Ovary (tissue), 9 donors: ENCODE measurements around the gene C2CD3. TPM values are rescaled to one million over a fixed set of nuclear protein-coding genes. Genes with fewer than 3 reads are reported as not detected.

Experiments used
- DNase-seq, 5 donors: peaks; one replicate each; pipeline ENCODE4 v3.0.0-alpha.2; 2019 to 2020
- H3K27ac ChIP-seq, 2 donors: fragments of 200-600 bp; one replicate each; pipeline versions ENCODE4 v1.5.1 to v1.8.0; 2019 to 2022
- H3K27me3 ChIP-seq: fragments of 200-600 bp; one replicate; pipeline ENCODE4 v1.8.0; 2022
- H3K36me3 ChIP-seq: fragments of 200-600 bp; sonication (generic); one replicate; pipeline ENCODE4 v1.5.1; 2019
- H3K4me1 ChIP-seq: one replicate; pipeline ENCODE4 v1.8.1; 2013; ENCODE audit warnings: mild to moderate bottlenecking, moderate library complexity; ENCODE audit not compliant: insufficient read depth
- H3K4me3 ChIP-seq: fragments of 200-600 bp; sonication (generic); one replicate; pipeline ENCODE4 v1.5.1; 2017
- H3K9me3 ChIP-seq, 2 donors: fragments of 200-600 bp in 1 of 2; sonication (generic) in 1 of 2; one replicate each; pipeline versions ENCODE4 v1.5.1 to v1.8.1; 2013 to 2019; ENCODE audit warnings: mild to moderate bottlenecking in 1 of 2, moderate library complexity in 1 of 2
- EP300 ChIP-seq: sonication (generic); formaldehyde crosslinking; IDR thresholded peaks from one replicate; pipeline ENCODE4 v1.6.1; 2017; ENCODE audit warnings: antibody characterized with exemption
- POLR2A ChIP-seq: fragments of 450-650 bp; IDR thresholded peaks from one replicate; pipeline ENCODE4 v1.6.1; 2017; ENCODE audit warnings: antibody characterized with exemption, mild to moderate bottlenecking, moderate library complexity
- WGBS, 3 donors: extraction: QIAGEN DNeasy Blood & Tissue Kit in 1 of 3; methylation state at CpG; one replicate each; pipeline versions ENCODE4 v1.1.5 to v1.1.7; 2013 to 2017; 5-methylcytosine and 5-hydroxymethylcytosine counted together
- intact Hi-C, 4 donors: fragments of 100-400 bp; cut with DNase I; formaldehyde crosslinking; loops; one replicate each; pipeline versions ENCODE4 v1.11.0 to v1.15.1; 2022 to 2023
- polyA plus RNA-seq, 2 donors: library from polyadenylated mRNA; stranded (reverse); fragments of 200-250 nt in 1 of 2; fragments of 350-450 nt in 1 of 2; fragmentation: Illumina TruSeq in 1 of 2; extraction: RNeasy Lipid Tissue Mini Kit (QIAGEN cat#74804) in 1 of 2; gene quantifications; one replicate each; pipeline ENCODE4 v1.2.3, GENCODE V29; 2013 to 2014
- total RNA-seq, 7 donors: library from RNA; depleted of rRNA in 2 of 7; stranded (reverse); fragments of >200 nt in 2 of 7; fragmentation: NEBNext Ultra II Directional in 3 of 7; extraction: Animal tissue kit (Norgen Biotek cat#: 25700) in 3 of 7; gene quantifications; one replicate each; pipeline versions ENCODE4 v1.1.0 to v1.2.4, GENCODE V29; 2016 to 2023
- TF ChIP-seq, protein P1 (sequence below), 3 donors: fragments of 450-650 bp in 2 of 3; fragments of 200-600 bp in 1 of 3; IDR thresholded peaks; one replicate each; pipeline versions ENCODE4 v1.5.1 to v1.8.0; 2016 to 2022; ENCODE audit warnings: antibody characterized with exemption in 3 of 3, mild to moderate bottlenecking in 1 of 3
- donor health status: DM: no; HTN: no; CAD: no; lungs with moderate emphysema.
- donor health status: DM: no; HTN: no; CAD: no.
- donor health status: Bipolar disorder and iron deficiency.
- donor health status: DM: yes; HTN: yes; CAD: no.
- donor health status: DM: no; HTN: no; CAD: no.
- donor health status: DM: yes; HTN: yes; CAD: no.

The C2CD3 gene
- total and polyA plus RNA-seq, 9 donors = 9.3 to 33.5 (median 17.5) TPM

DNA sequence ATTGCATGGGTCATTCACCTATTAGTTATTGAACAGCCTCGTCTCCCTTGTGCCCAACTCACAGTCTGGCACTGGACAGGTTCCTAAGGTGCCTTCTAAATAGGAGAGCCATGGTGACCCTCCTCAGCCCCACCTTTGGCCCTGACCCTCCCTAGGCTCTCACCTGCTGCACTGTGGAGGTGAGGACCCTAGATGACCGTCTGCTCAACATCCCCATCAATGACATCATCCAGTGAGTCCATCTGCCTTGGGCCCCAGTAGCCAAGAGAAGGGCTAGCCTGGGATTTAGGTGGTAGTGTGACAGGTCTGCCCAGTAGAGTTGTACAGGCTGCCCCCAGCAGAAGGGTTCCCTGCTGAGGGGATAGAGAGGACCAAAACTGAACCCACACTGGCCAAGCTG is 201.7 kb downstream of the C2CD3 start:
- DNase-seq = no peak
- TF ChIP-seq EP300 = no peak
- TF ChIP-seq, protein P1, sequence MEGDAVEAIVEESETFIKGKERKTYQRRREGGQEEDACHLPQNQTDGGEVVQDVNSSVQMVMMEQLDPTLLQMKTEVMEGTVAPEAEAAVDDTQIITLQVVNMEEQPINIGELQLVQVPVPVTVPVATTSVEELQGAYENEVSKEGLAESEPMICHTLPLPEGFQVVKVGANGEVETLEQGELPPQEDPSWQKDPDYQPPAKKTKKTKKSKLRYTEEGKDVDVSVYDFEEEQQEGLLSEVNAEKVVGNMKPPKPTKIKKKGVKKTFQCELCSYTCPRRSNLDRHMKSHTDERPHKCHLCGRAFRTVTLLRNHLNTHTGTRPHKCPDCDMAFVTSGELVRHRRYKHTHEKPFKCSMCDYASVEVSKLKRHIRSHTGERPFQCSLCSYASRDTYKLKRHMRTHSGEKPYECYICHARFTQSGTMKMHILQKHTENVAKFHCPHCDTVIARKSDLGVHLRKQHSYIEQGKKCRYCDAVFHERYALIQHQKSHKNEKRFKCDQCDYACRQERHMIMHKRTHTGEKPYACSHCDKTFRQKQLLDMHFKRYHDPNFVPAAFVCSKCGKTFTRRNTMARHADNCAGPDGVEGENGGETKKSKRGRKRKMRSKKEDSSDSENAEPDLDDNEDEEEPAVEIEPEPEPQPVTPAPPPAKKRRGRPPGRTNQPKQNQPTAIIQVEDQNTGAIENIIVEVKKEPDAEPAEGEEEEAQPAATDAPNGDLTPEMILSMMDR (IDR thresholded peaks at IDR 0.05) = no peak
- TF ChIP-seq POLR2A = no peak
- no peaks in the 10 kb centered on the region for H3K27me3 ChIP-seq
- no peak overlapping the region for H3K27ac ChIP-seq
- no peaks in the 10 kb centered on the region for H3K9me3 ChIP-seq
- H3K4me3 ChIP-seq = no peak overlapping the region
- H3K36me3 ChIP-seq = no peaks in the 10 kb centered on the region
- intact Hi-C loops = loop anchor here in 1 of 4 donors (10.0 kb wide), 1 partner anchor 96 kb away; no protein-coding TSS in a partner anchor
- no peaks in the 10 kb centered on the region for H3K4me1 ChIP-seq
- 66 to 77% (median 70%) methylated on average over 2 of the region's 2 CpGs for WGBS, 3 donors

DNA sequence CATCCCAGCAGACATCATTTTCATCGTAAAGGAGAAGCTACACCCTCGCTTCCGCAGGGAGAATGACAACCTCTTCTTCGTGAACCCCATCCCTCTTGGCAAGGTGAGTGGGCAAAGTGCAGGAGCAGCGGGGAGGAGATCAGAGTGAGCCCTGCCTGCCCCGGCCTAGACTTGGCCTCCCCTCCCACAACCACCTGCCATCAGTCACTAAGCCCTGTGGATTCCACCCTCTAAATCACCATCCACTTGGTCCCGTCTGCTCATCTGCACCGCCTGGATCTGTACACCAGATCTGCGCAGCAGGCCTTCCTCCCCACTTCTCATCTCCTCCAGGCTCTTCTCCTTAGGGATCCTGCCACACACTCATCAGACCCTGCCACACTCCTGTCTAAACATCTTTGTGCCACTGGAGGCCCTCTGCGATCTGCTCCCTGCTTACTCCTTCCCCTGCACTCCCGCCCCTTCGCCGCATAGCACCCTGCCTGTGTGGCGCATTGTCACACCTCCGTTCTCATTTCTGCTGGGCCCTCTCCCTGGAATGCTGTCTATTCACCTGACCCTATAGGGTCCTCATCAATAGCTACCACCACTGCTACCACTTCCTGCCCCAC is 202.3 kb downstream of the C2CD3 start:
- TF ChIP-seq EP300 (no peak), POLR2A (no peak)
- TF ChIP-seq, protein P1 (IDR thresholded peaks at IDR 0.05) = no peak
- no peak overlapping the region for H3K27ac ChIP-seq
- no peaks in the 10 kb centered on the region for H3K27me3 ChIP-seq
- DNase-seq = no peak
- H3K4me1 ChIP-seq = no peaks in the 10 kb centered on the region
- H3K4me3 ChIP-seq = no peak overlapping the region
- H3K36me3 ChIP-seq = no peaks in the 10 kb centered on the region
- WGBS, 3 donors = 90 to 94% (median 92%) methylated on average over 15 of the region's 15 CpGs
- H3K9me3 ChIP-seq = no peaks in the 10 kb centered on the region
- intact Hi-C loops = loop anchor here in 1 of 4 donors (10.0 kb wide), 1 partner anchor 96 kb away; no protein-coding TSS in a partner anchor

DNA sequence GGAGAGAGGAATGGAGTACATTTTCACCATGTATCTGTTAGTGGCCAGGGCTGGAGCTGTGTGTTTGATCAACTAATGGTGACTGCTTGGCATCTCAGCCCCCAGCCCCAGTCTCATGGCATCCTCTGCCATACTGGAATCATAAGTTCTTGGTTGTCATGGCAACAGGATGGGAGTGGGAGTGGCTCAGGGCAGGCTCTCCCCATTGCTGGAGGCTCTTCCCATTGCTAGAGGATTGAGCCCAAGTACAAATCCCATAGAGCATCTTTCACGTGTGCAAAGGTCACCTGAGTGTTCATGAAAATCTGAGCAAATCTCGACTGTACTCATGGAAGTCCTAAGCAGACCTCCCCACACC is 205.1 kb downstream of the C2CD3 start:
- H3K27me3 ChIP-seq = no peaks in the 10 kb centered on the region
- no peak for TF ChIP-seq EP300
- TF ChIP-seq, protein P1 (IDR thresholded peaks at IDR 0.05) = no peak
- no peak for TF ChIP-seq POLR2A
- no peak for DNase-seq
- no peak overlapping the region for H3K27ac ChIP-seq
- no peaks in the 10 kb centered on the region for H3K9me3 ChIP-seq
- H3K4me1 ChIP-seq = no peaks in the 10 kb centered on the region
- no peak overlapping the region for H3K4me3 ChIP-seq
- intact Hi-C loops = loop anchor here in 1 of 4 donors (10.0 kb wide), 1 partner anchor 99 kb away; no protein-coding TSS in a partner anchor
- no peaks in the 10 kb centered on the region for H3K36me3 ChIP-seq
- 58 to 70% (median 58%) methylated on average over 2 of the region's 2 CpGs for WGBS, 3 donors

DNA sequence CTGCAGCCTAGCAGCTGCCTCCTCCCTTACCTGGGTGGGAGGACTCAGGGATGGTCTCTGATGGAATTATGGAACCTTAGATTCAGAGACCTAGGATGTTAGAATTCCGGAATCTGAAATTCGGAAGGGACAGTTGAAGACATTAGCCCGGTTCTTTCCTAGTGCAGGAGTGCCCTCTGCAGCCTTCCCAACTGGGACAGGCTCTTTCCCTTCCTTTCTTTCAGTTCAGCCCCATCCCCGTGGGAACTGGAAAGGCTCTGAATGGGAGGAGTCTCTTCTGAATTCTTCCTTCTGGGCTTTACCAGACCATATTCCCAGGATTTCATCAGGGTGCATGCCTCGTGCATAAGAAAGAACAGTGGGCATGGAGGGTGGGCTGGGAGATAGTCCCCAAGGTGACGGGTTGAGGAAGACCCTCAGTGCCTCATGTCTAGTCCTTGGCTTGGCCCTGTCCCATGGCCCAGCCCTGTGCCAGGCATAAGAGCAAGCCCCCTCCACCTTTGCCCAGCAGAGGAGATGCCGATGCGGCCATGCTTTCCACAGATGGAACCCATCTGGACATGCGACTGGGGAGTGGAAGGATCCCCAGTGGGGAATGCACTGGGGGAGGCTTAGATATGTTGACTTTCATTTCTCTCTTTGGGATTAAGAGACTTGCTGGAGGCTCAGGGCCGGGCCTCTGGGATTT is 205.6 kb downstream of the C2CD3 start:
- H3K9me3 ChIP-seq = no peaks in the 10 kb centered on the region
- no peak for DNase-seq
- H3K36me3 ChIP-seq = no peaks in the 10 kb centered on the region
- TF ChIP-seq, protein P1 (IDR thresholded peaks at IDR 0.05) = no peak
- TF ChIP-seq EP300 (no peak), POLR2A (no peak)
- H3K27ac ChIP-seq = no peak overlapping the region
- no peaks in the 10 kb centered on the region for H3K27me3 ChIP-seq
- WGBS, 3 donors = 37 to 39% (median 38%) methylated on average over 10 of the region's 10 CpGs
- H3K4me3 ChIP-seq = no peak overlapping the region
- intact Hi-C loops = loop anchor here in 1 of 4 donors (10.0 kb wide), 1 partner anchor 100 kb away; no protein-coding TSS in a partner anchor
- H3K4me1 ChIP-seq = no peaks in the 10 kb centered on the region
